WTC11 (cell line): ENCODE data around the gene SFI1. TPM values are rescaled to one million over a fixed set of nuclear protein-coding genes. Genes with fewer than 3 reads are reported as not detected.
"Not testable (repeated sequence)": the region's sequence is repeated elsewhere in the genome, so short reads cannot be mapped to it uniquely, and the experiment has no call there.

Source experiments
- ATAC-seq: fragments of 200-7000 bp; cut with Tn5 transposase; 2 replicates; pipeline ENCODE4 v1.10.0; 2021; ENCODE audit warnings: mild to moderate bottlenecking, moderate library complexity
- CTCF ChIA-PET: fragments of 300-600 bp; sonication (Branson Sonifier 250); formaldehyde crosslinking; loops from one replicate; lab custom pipeline; 2021; ENCODE audit warnings: antibody characterized with exemption; lab: Charles Lee
- POLR2A ChIA-PET: fragments of 350-600 bp; sonication (Branson Sonifier 250); formaldehyde crosslinking; loops from one replicate; lab custom pipeline; 2021; ENCODE audit warnings: antibody characterized with exemption; lab: Charles Lee
- DNase-seq: peaks from one replicate; pipeline ENCODE4 v3.0.0; 2021; ENCODE audit warnings: low spot score
- H3K27ac Mint-ChIP-seq: 2 replicates; pipeline ENCODE4 v1.8.0; 2021; ENCODE audit warnings: mixed read lengths
- H3K27me3 Mint-ChIP-seq: 2 replicates; pipeline ENCODE4 v1.8.0; 2021; ENCODE audit warnings: low read depth, mild to moderate bottlenecking, moderate library complexity, mixed read lengths
- H3K36me3 Mint-ChIP-seq: 2 replicates; pipeline ENCODE4 v1.8.0; 2021; ENCODE audit warnings: mixed read lengths
- H3K4me1 Mint-ChIP-seq: 2 replicates; pipeline ENCODE4 v1.8.0; 2022; ENCODE audit warnings: mixed read lengths
- H3K4me3 Mint-ChIP-seq: 2 replicates; pipeline ENCODE4 v1.8.0; 2021; ENCODE audit warnings: mild to moderate bottlenecking, moderate library complexity, mixed read lengths
- H3K9me3 Mint-ChIP-seq: 2 replicates; pipeline ENCODE4 v1.8.0; 2021; ENCODE audit warnings: mixed read lengths
- CREB1 ChIP-seq: sonication (generic); formaldehyde crosslinking; IDR thresholded peaks from 2 replicates; pipeline ENCODE4 v1.8.0; 2023; ENCODE audit warnings: mild to moderate bottlenecking, missing genetic modification reagents
- CREM ChIP-seq: sonication (generic); formaldehyde crosslinking; IDR thresholded peaks from 2 replicates; pipeline ENCODE4 v1.8.1; 2022; ENCODE audit warnings: mild to moderate bottlenecking, missing genetic modification reagents, moderate library complexity
- CTCF ChIP-seq: fragments of 200-600 bp; IDR thresholded peaks from 2 replicates; pipeline ENCODE4 v1.8.0; 2022; ENCODE audit warnings: antibody characterized with exemption
- EMX1 ChIP-seq: fragments of 250-450 bp; sonication (Bioruptor Pico); IDR thresholded peaks from 2 replicates; pipeline ENCODE4 v1.8.0; 2021; ENCODE audit warnings: mild to moderate bottlenecking
- ESRRA ChIP-seq: sonication (generic); formaldehyde crosslinking; IDR thresholded peaks from 2 replicates; pipeline ENCODE4 v1.8.1; 2022; ENCODE audit warnings: mild to moderate bottlenecking, missing genetic modification reagents, borderline replicate concordance
- HMGA2 ChIP-seq: fragments of 250-450 bp; sonication (Bioruptor Pico); IDR thresholded peaks from 2 replicates; pipeline ENCODE4 v1.4.0; 2021; ENCODE audit warnings: mild to moderate bottlenecking, moderate library complexity
- IRF2 ChIP-seq: sonication (generic); formaldehyde crosslinking; IDR thresholded peaks from 2 replicates; pipeline ENCODE4 v1.8.0; 2022; ENCODE audit warnings: low read depth, missing genetic modification reagents, borderline replicate concordance
- MYBL2 ChIP-seq: sonication (generic); formaldehyde crosslinking; IDR thresholded peaks from 2 replicates; pipeline ENCODE4 v1.8.1; 2023; ENCODE audit warnings: mild to moderate bottlenecking, moderate library complexity, missing genetic modification reagents
- NR2C2 ChIP-seq: sonication (generic); formaldehyde crosslinking; IDR thresholded peaks from 2 replicates; pipeline ENCODE4 v1.8.0; 2022; ENCODE audit warnings: mild to moderate bottlenecking, missing genetic modification reagents
- PRRX2 ChIP-seq: fragments of 250-450 bp; sonication (Bioruptor Pico); IDR thresholded peaks from 2 replicates; pipeline ENCODE4 v1.8.0; 2021; ENCODE audit warnings: mild to moderate bottlenecking
- SOX15 ChIP-seq: fragments of 250-450 bp; sonication (Bioruptor Pico); IDR thresholded peaks from 2 replicates; pipeline ENCODE4 v1.9.0; 2021; ENCODE audit warnings: mild to moderate bottlenecking
- TCF7 ChIP-seq: sonication (generic); formaldehyde crosslinking; IDR thresholded peaks from 2 replicates; pipeline ENCODE4 v1.8.0; 2022; ENCODE audit warnings: mild to moderate bottlenecking, low read depth, missing genetic modification reagents, moderate library complexity
- TEAD1 ChIP-seq: sonication (generic); formaldehyde crosslinking; IDR thresholded peaks from 2 replicates; pipeline ENCODE4 v1.8.0; 2022; ENCODE audit warnings: mild to moderate bottlenecking, missing genetic modification reagents
- TEAD4 ChIP-seq: sonication (generic); formaldehyde crosslinking; IDR thresholded peaks from 2 replicates; pipeline ENCODE4 v1.8.0; 2022; ENCODE audit warnings: mild to moderate bottlenecking, missing genetic modification reagents
- ZMAT4 ChIP-seq: fragments of 250-450 bp; sonication (Bioruptor Pico); IDR thresholded peaks from 2 replicates; pipeline ENCODE4 v1.9.0; 2021; ENCODE audit warnings: mild to moderate bottlenecking
- total RNA-seq: library from RNA; stranded (reverse); gene quantifications from 3 replicates; pipeline ENCODE4 v1.2.3, GENCODE V29; 2021
- TF ChIP-seq, protein P1 (sequence below): sonication (generic); formaldehyde crosslinking; IDR thresholded peaks from 2 replicates; pipeline ENCODE4 v1.8.0; 2022; ENCODE audit warnings: mild to moderate bottlenecking, missing genetic modification reagents
- TF ChIP-seq, protein P2 (sequence below): fragments of 250-450 bp; sonication (Bioruptor Pico); IDR thresholded peaks from 2 replicates; pipeline ENCODE4 v1.9.0; 2021; ENCODE audit warnings: mild to moderate bottlenecking
- TF ChIP-seq, protein P3 (sequence below): fragments of 250-450 bp; sonication (Bioruptor Pico); IDR thresholded peaks from 2 replicates; pipeline ENCODE4 v2.1.2; 2022; ENCODE audit warnings: mild to moderate bottlenecking, moderate library complexity
- TF ChIP-seq, protein P4 (sequence below): sonication (generic); formaldehyde crosslinking; IDR thresholded peaks from 2 replicates; pipeline ENCODE4 v1.8.1; 2023; ENCODE audit warnings: mild to moderate bottlenecking, missing genetic modification reagents, moderate library complexity

Gene SFI1
- total RNA-seq, 1 experiment from 2014 or later = 43.6 TPM

DNA sequence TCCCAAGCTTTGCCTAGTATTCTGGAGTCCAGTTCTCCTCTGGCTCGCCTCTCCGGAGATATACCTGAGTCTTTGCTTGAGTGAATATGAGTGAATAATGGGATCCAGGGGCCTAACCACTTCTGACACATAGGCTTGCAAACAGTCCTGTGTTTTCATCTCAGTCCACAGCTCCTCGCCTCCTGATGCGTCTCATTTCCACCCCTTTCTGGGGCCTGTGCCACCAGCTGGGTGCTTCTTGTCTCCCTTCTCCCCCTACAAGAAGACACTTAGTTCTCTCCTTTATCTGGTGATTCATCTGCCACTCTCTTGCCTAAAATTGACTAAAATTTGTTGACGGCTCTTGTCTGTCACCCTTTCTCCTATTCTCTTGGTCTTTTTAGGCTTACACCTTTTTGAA, 44.6 kb downstream of the SFI1 start (continued):
- TF ChIP-seq NR2C2 = no peak
- TF ChIP-seq TEAD4 (CRISPR knock-in tag) = no peak
- no peak for TF ChIP-seq TCF7
- TF ChIP-seq ZMAT4 (CRISPR knock-in tag) = no peak
- no peak for TF ChIP-seq EMX1
- TF ChIP-seq, protein P1, sequence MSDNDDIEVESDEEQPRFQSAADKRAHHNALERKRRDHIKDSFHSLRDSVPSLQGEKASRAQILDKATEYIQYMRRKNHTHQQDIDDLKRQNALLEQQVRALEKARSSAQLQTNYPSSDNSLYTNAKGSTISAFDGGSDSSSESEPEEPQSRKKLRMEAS (CRISPR knock-in tag) = no peak
- no peak for TF ChIP-seq SOX15
- TF ChIP-seq MYBL2 (CRISPR knock-in tag) = no peak

DNA sequence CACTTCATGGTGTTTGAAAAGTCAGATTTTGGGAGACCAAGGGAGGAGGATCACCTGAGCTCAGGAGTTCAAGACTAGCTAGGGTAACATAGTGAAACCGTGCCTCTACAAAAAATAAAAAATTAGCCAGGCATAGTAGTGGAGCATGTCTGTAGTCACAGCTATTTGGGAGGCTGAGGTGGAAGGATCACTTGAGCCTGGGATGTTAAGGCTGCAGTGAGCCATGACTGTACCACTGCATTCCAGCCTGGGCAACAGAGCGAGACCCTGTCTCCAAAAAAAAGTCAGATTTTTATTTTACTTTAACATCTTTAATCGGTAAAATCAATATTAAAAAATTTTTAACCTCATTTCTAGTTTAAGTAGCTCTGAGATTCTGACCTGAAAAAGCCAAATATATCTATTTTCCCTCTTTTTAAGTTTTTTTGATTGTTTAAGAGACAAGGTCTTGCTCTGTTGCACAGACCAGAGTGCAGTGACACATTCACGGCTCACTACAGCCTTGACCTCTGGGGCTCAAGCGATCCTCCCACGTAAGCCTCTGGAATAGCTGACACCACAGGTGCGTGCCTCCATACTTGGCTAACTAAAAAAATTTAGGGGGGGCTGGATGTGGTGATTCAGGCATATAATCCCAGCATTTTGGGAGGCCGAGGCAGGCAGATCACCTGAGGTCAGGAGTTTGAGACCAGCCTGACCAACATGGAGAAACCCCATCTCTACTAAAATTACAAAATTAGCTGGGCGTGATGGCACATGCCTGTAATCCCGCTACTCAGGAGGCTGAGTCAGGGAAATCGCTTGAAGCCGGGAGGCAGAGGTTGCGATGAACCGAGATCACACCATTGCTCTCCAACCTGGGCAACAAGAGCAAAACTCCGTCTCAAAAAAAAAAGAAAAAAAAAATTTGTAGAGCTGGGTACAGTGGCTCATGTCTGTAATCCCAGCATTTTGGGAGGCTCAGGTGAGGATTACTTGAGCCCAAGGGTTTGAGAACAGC, 48.4 kb downstream of the SFI1 start:
- Mint-ChIP-seq H3K4me1 (no peaks in the 10 kb centered on the region), H3K27me3 (no peaks in the 10 kb centered on the region), H3K36me3 (peaks cover 10% of the 10 kb centered on the region), H3K27ac (no peak overlapping the region), H3K9me3 (no peaks in the 10 kb centered on the region), H3K4me3 (no peak overlapping the region)
- TF ChIP-seq TEAD1 (CRISPR knock-in tag) (no peak), HMGA2 (CRISPR knock-in tag) (no peak)
- ATAC-seq (no peak), DNase-seq (no peak)
- CTCF ChIA-PET = interaction anchor here (0.9 to 2.4 kb wide), 4 partner anchors 12 to 117 kb away, joined by 3 to 10 read pairs (median 4); partner anchors contain the start of gene PISD
- POLR2A ChIA-PET = no interaction called here

DNA sequence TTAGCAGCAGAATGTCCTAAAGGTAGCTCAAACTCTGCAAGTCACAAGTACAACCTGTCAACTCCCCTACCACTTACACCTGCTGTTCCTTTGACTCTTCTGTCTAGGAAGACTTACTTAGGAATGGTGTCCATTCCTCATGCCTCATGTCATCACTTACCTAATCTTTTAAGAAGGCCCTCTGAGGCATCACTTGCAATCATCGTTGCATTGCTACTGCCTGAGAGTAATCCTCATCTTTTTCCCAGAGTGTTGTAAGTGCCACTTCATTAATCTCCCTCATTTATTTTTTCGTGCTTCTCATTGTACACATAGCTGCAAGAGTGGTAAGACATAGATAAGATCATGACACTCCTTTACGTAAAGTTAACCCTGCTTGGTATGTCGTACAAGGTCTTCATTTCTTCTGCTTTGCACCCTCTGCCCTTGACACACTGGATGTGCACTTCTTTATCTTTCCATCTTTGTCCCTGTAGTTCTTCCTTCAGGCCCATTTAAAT, 54.6 kb downstream of the SFI1 start:
- DNase-seq (no peak), ATAC-seq (no peak)
- Mint-ChIP-seq H3K4me3 (no peak overlapping the region), H3K27ac (no peak overlapping the region), H3K4me1 (no peaks in the 10 kb centered on the region), H3K27me3 (no peaks in the 10 kb centered on the region), H3K36me3 (peaks cover 22% of the 10 kb centered on the region), H3K9me3 (no peaks in the 10 kb centered on the region)
- TF ChIP-seq, protein P2, sequence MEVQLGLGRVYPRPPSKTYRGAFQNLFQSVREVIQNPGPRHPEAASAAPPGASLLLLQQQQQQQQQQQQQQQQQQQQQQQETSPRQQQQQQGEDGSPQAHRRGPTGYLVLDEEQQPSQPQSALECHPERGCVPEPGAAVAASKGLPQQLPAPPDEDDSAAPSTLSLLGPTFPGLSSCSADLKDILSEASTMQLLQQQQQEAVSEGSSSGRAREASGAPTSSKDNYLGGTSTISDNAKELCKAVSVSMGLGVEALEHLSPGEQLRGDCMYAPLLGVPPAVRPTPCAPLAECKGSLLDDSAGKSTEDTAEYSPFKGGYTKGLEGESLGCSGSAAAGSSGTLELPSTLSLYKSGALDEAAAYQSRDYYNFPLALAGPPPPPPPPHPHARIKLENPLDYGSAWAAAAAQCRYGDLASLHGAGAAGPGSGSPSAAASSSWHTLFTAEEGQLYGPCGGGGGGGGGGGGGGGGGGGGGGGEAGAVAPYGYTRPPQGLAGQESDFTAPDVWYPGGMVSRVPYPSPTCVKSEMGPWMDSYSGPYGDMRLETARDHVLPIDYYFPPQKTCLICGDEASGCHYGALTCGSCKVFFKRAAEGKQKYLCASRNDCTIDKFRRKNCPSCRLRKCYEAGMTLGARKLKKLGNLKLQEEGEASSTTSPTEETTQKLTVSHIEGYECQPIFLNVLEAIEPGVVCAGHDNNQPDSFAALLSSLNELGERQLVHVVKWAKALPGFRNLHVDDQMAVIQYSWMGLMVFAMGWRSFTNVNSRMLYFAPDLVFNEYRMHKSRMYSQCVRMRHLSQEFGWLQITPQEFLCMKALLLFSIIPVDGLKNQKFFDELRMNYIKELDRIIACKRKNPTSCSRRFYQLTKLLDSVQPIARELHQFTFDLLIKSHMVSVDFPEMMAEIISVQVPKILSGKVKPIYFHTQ (CRISPR knock-in tag) = no peak
- no peak for TF ChIP-seq PRRX2
- ChIA-PET CTCF (no interaction called here), POLR2A (no interaction called here)

GRCh38 chr22:31556627-31557203, 60.4 kb downstream of the SFI1 start:
- DNase-seq (no peak), ATAC-seq (no peak)
- TF ChIP-seq, protein P1 (CRISPR knock-in tag) = no peak
- TF ChIP-seq, protein P3, sequence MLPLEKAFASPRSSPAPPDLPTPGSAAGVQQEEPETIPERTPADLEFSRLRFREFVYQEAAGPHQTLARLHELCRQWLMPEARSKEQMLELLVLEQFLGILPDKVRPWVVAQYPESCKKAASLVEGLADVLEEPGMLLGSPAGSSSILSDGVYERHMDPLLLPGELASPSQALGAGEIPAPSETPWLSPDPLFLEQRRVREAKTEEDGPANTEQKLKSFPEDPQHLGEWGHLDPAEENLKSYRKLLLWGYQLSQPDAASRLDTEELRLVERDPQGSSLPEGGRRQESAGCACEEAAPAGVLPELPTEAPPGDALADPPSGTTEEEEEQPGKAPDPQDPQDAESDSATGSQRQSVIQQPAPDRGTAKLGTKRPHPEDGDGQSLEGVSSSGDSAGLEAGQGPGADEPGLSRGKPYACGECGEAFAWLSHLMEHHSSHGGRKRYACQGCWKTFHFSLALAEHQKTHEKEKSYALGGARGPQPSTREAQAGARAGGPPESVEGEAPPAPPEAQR (CRISPR knock-in tag) = no peak
- TF ChIP-seq PRRX2 (no peak), CREB1 (CRISPR knock-in tag) (no peak), ESRRA (no peak), IRF2 (CRISPR knock-in tag) (no peak), CREM (CRISPR knock-in tag) (no peak), CTCF (peak; percentile 32; the same call in 1 of the 2 replicates)
- TF ChIP-seq, protein P4, sequence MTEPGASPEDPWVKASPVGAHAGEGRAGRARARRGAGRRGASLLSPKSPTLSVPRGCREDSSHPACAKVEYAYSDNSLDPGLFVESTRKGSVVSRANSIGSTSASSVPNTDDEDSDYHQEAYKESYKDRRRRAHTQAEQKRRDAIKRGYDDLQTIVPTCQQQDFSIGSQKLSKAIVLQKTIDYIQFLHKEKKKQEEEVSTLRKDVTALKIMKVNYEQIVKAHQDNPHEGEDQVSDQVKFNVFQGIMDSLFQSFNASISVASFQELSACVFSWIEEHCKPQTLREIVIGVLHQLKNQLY (CRISPR knock-in tag) = no peak
- Mint-ChIP-seq H3K9me3 (no peaks in the 10 kb centered on the region), H3K36me3 (no peaks in the 10 kb centered on the region), H3K4me3 (no peak overlapping the region), H3K27me3 (no peaks in the 10 kb centered on the region), H3K4me1 (peaks cover 5% of the 10 kb centered on the region), H3K27ac (no peak overlapping the region)
- CTCF ChIA-PET = interaction anchor here (0.6 to 2.1 kb wide), 34 partner anchors 10 to 420 kb away, joined by 3 to 19 read pairs (median 4); partner anchors contain the start of genes DEPDC5, EIF4ENIF1 and PISD
- POLR2A ChIA-PET = no interaction called here

- POLR2A ChIA-PET, DNase-seq, H3K4me1 Mint-ChIP-seq, H3K27ac Mint-ChIP-seq, H3K9me3 Mint-ChIP-seq, H3K27me3 Mint-ChIP-seq, ATAC-seq, H3K4me3 Mint-ChIP-seq, H3K36me3 Mint-ChIP-seq: not testable (repeated sequence)
- CTCF ChIA-PET = interaction anchor here (1.5 kb wide), 1 partner anchor 75 kb away, joined by 6 read pairs; no protein-coding TSS in a partner anchor
Observed at GRCh38 chr22:31558546-31558945, 62.2 kb downstream of the SFI1 start.
